Measurements from ENCODE around the gene MAST4.

The MAST4 gene

DNA sequence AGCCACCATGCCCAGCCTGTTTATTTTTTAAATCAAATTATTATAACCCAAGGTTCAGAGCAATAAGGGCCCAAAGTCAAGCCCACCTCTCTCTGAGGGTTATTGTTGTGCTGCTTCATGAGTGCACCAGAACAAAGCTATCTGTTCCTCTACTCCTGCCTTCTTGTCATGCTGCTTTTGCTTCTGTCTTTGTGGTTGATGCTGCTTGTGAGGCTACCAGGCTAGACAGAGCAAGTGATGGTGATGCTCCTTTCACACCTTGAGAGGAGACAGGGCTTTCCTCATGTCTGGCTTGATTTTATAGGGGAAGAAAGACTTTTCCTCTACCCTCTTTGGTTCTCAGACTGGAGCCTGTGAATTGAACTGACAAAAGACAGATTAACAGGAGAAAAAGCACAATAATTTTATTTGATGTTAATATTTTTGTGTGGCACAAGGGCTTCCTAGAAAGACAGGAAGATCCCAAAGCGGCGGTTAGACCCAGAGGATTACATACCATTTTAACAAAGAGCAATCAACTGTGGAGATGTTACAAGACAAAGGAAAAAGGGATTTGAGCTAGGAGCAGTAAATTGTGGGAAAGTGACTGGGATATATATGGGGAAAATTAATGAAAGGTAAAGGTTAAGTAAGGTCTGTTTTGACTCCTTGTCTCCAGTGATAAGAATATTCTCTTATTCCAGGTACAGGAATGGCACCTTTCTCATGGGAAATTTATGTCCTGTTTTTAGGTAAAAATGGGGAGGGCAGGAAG, 604.8 kb downstream of the MAST4 start:
- no peak for DNase-seq

DNA sequence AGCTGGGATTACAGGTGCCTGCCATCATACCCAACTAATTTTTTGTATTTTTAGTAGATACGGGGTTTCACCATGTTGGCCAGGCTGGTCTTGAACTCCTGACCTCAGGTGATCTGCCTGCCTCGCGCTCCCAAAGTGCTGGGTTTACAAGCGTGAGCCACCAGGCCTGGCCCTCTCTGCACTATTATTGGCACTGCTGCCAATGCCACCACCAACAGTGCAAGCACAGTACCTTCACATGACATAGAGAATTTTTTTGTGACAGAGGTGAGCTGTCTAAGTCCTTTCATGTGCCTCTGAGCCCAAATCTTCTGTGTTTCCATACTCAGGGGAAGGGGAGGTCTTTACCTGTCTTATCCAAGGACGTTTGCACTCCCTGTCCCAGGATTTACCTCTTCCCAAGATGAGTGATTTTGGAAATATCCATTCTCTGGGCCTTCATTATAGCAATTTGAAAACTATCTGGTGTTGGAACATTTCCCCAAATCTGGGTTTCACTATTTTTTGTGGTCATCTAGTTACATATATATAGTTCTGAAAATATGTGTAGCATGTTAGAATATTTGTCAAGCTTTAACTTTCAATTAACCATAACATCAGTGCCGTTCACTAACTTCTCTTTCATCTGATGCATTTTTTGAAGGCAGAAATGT, 605.8 kb downstream of the MAST4 start:
- DNase-seq, result no peak

DNA sequence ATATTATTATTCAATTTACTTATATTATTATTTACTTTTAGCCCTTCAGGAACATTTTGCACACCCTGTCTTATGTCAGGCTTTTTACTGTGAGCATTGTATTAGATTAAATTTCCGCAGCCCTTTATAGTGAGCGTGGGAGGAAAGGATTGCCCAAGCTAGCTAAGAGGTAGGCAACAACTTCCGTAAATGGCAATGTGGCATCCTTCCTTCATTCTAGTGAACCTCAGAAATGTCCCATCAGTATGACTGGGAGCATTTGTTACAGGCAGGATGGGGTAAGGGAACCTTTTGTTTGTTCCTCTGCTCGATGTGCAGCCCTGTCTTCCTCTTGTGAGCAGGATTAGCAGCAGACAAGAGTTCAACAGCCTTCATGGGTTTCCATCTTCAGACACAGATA, 606.6 kb downstream of the MAST4 start:
- no peak for DNase-seq

GRCh38 chr5:67203701-67204074, 607.5 kb downstream of the MAST4 start:
- no peak for DNase-seq

DNA sequence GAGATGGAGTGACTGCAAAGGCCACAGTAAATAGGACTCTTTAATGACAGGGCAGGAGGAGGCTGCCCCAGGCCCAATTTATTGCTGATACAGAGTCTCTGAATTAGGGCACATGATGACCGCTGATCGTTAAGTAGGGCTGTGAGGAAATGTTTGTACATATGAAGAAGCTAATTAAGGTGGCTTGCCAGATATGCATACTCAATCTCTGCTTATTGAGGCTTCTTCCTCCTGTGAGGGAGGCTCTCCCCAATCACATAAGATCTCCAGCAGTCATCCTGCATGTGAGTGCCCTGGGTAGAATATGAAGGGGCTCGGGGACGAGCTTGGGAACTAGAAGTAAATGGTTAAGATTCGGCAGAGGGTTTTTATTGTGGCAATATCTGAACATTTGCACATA, 608.6 kb downstream of the MAST4 start:
- DNase-seq, result no peak

DNA sequence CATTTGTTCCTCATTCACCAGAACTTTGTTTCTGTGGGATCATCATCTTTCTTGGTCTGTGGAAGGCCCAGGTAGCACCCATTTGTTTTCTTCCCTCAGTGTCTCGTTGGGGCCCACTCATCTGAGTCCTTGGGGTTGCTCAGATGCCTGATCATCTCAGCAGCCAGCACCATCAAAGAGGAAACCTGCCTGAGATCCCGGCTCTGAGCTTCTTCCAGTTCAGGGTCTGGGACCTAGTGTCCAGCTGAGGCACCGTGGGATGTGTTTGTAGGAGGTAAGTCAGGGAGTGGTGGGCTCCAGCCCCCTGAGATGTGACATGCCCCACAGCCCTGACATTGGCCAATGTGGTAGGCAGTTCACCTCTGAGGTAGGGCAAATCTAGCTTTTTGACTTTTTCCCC, 609.8 kb downstream of the MAST4 start:
- DNase-seq, result no peak

- DNase-seq, result no peak
These were observed 610.3 kb downstream of the MAST4 start for GRCh38 chr5:67206461-67206860.

GRCh38 chr5:67206929-67207328, 610.7 kb downstream of the MAST4 start:
- peak; percentile 89 for DNase-seq

DNA sequence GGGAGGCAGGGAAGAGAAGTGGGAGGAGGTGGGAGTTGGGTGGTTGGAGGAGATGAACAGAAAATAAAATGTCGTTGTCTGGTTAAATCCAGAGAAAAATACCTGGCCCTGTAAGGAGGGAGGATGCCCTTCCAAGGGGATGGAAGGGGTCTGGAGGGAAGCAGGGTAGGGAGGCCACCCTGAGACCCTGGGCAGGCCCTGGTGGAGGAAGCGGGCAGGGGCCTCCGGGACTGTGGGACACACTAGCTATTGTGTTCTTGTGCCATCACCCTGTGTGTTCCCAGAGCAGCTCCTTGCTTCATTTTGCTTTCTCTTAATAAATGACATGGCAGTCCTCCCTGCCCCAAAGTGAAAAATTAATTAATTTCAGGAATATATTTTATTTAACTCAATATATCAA, 612.2 kb downstream of the MAST4 start:
- DNase-seq, result no peak

DNA sequence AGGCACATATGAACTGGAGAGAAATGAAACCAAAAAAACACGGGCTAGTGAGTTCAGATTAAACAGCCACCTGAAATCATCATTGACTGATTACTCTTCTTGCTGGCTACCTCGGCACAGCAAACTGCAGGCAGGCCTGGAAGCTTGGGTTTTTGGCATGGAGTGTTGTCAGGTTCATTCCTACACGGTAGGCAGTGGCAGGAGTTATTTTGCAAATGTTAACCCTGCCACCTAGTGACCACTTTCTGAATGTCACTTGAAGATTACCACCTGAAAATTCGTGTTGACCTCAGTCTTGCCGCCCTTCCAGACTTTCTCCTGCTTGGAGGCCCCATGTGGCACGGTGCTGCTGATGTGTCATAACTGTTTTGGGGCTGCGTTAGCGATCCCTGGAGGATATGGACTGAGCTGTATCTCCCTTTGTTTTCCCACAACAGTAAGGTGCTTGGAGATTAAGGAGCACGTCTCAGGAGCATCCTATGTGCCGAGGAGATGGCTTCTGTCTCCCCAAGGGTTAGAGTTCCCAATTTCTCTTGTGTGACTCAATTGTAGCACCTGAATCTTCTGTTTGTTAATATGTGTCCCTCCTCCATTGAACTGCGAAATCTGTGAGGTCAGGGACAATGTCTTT, 613.1 kb downstream of the MAST4 start:
- peak; percentile 75 for DNase-seq

- DNase-seq, result no peak
These were observed 615.7 kb downstream of the MAST4 start for GRCh38 chr5:67211926-67212325.

- no peak for DNase-seq
These were observed 617.8 kb downstream of the MAST4 start for GRCh38 chr5:67214036-67214435.

DNA sequence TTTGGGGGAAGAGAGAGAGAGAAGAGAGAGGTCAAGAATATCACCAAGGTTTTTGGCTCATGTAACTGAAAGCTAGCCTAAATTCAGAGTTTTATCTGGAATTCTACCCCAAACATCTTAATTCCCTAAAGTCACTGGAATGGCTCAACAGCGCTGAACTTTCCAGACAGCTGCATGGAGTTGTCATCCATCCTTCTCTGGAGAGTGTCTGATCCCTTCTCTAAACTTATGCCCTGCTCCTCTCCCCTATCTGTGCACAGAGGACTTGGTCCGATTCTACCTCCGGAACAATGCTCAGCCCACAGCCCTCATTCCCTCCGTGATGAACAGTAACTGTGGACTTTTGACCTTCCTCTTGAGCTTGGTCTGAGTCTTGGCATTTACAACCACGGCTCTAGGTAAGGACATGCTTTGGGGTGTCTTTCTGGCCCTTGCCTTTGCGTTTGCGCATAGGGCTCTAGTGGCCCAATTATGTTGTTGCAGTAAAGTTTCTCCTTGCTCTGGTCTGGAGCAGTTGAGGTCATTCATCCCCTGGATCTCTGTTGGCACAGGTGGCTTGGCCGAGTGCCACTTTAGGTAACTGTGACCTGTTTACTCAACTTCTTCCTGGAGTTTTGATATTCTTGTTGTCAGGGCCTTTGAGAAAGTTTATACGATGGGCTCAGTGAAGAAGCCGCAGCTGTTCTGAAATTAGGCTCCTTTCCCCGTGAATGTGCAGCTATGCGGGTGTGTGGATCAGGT, 618.7 kb downstream of the MAST4 start:
- no peak for DNase-seq

GRCh38 chr5:67215519-67216471, 619.6 kb downstream of the MAST4 start:
- DNase-seq, result peak; percentile 66

GRCh38 chr5:67216564-67216963, 620.4 kb downstream of the MAST4 start:
- DNase-seq, result no peak
